ENCODE data around the gene RANBP10. TPM values are rescaled to one million over a fixed set of nuclear protein-coding genes. Genes with fewer than 3 reads are reported as not detected.

The RANBP10 gene
- total and polyA plus RNA-seq, 2 of the 13 experiments (the other 11 are each of a cell fraction or from before 2014, with no cell fraction given): 9.2 to 22.7 TPM

- TF ChIP-seq, protein P1, sequence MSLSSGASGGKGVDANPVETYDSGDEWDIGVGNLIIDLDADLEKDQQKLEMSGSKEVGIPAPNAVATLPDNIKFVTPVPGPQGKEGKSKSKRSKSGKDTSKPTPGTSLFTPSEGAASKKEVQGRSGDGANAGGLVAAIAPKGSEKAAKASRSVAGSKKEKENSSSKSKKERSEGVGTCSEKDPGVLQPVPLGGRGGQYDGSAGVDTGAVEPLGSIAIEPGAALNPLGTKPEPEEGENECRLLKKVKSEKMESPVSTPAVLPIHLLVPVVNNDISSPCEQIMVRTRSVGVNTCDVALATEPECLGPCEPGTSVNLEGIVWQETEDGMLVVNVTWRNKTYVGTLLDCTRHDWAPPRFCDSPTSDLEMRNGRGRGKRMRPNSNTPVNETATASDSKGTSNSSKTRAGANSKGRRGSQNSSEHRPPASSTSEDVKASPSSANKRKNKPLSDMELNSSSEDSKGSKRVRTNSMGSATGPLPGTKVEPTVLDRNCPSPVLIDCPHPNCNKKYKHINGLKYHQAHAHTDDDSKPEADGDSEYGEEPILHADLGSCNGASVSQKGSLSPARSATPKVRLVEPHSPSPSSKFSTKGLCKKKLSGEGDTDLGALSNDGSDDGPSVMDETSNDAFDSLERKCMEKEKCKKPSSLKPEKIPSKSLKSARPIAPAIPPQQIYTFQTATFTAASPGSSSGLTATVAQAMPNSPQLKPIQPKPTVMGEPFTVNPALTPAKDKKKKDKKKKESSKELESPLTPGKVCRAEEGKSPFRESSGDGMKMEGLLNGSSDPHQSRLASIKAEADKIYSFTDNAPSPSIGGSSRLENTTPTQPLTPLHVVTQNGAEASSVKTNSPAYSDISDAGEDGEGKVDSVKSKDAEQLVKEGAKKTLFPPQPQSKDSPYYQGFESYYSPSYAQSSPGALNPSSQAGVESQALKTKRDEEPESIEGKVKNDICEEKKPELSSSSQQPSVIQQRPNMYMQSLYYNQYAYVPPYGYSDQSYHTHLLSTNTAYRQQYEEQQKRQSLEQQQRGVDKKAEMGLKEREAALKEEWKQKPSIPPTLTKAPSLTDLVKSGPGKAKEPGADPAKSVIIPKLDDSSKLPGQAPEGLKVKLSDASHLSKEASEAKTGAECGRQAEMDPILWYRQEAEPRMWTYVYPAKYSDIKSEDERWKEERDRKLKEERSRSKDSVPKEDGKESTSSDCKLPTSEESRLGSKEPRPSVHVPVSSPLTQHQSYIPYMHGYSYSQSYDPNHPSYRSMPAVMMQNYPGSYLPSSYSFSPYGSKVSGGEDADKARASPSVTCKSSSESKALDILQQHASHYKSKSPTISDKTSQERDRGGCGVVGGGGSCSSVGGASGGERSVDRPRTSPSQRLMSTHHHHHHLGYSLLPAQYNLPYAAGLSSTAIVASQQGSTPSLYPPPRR (CRISPR knock-in tag; IDR thresholded peaks at IDR 0.05; ENCODE audit: borderline replicate concordance): no peak
- TF ChIP-seq GTF3A (CRISPR knock-in tag; conservative IDR thresholded peaks at IDR 0.05) (no peak), HNF4A (CRISPR knock-in tag; IDR thresholded peaks at IDR 0.05) (0 out of 2 replicates have a peak, but pooled peaks have one; percentile 4), ZNF713 (CRISPR knock-in tag; IDR thresholded peaks at IDR 0.05) (no peak), ASH2L (IDR thresholded peaks at IDR 0.05; ENCODE audit: insufficient read length, low read depth, low read length) (peak; percentile 86), CENPX (CRISPR knock-in tag; IDR thresholded peaks at IDR 0.05) (no peak), ZNF503 (CRISPR knock-in tag; IDR thresholded peaks at IDR 0.05) (peak; percentile 29; the same call in 1 of the 2 replicates), ZNF891 (CRISPR knock-in tag; IDR thresholded peaks at IDR 0.05) (peak; percentile 81; the same call in 1 of the 2 replicates), ZNF343 (CRISPR knock-in tag; IDR thresholded peaks at IDR 0.05) (no peak), ZNF607 (CRISPR knock-in tag; IDR thresholded peaks at IDR 0.05; ENCODE audit: borderline replicate concordance) (0 out of 2 replicates have a peak, but pooled peaks have one; percentile 17), KDM6A (CRISPR knock-in tag; IDR thresholded peaks at IDR 0.05; ENCODE audit: low read depth) (no peak), PLRG1 (conservative IDR thresholded peaks at IDR 0.05) (no peak), ZNF432 (CRISPR knock-in tag; IDR thresholded peaks at IDR 0.05; ENCODE audit: borderline replicate concordance) (no peak), KDM3A (CRISPR knock-in tag; IDR thresholded peaks at IDR 0.05; ENCODE audit: low read depth) (peak; percentile 94; the same call in 1 of the 2 replicates), XBP1 (CRISPR knock-in tag; IDR thresholded peaks at IDR 0.05) (no peak), KDM2A (CRISPR knock-in tag; IDR thresholded peaks at IDR 0.05; ENCODE audit: borderline replicate concordance, low read depth) (peak; percentile 80), NFYB (CRISPR knock-in tag; IDR thresholded peaks at IDR 0.05) (no peak; the same call in 1 of the 2 replicates), ZNF564 (CRISPR knock-in tag; IDR thresholded peaks at IDR 0.05) (0 out of 2 replicates have a peak, but pooled peaks have one; percentile 3)
- TF ChIP-seq, protein P2, sequence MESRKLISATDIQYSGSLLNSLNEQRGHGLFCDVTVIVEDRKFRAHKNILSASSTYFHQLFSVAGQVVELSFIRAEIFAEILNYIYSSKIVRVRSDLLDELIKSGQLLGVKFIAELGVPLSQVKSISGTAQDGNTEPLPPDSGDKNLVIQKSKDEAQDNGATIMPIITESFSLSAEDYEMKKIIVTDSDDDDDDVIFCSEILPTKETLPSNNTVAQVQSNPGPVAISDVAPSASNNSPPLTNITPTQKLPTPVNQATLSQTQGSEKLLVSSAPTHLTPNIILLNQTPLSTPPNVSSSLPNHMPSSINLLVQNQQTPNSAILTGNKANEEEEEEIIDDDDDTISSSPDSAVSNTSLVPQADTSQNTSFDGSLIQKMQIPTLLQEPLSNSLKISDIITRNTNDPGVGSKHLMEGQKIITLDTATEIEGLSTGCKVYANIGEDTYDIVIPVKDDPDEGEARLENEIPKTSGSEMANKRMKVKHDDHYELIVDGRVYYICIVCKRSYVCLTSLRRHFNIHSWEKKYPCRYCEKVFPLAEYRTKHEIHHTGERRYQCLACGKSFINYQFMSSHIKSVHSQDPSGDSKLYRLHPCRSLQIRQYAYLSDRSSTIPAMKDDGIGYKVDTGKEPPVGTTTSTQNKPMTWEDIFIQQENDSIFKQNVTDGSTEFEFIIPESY (CRISPR knock-in tag; IDR thresholded peaks at IDR 0.05): peak; percentile 76
- TF ChIP-seq, protein P3, sequence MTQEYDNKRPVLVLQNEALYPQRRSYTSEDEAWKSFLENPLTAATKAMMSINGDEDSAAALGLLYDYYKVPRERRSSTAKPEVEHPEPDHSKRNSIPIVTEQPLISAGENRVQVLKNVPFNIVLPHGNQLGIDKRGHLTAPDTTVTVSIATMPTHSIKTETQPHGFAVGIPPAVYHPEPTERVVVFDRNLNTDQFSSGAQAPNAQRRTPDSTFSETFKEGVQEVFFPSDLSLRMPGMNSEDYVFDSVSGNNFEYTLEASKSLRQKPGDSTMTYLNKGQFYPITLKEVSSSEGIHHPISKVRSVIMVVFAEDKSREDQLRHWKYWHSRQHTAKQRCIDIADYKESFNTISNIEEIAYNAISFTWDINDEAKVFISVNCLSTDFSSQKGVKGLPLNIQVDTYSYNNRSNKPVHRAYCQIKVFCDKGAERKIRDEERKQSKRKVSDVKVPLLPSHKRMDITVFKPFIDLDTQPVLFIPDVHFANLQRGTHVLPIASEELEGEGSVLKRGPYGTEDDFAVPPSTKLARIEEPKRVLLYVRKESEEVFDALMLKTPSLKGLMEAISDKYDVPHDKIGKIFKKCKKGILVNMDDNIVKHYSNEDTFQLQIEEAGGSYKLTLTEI (CRISPR knock-in tag; conservative IDR thresholded peaks at IDR 0.05): no peak
These were observed 35.6 kb upstream of the RANBP10 start, which contains the start of gene THAP11 (continued) for GRCh38 chr16:67841816-67842508.

Data from HepG2 (cell line).